B cell (primary cell): ENCODE data around the gene CERCAM. TPM values are rescaled to one million over a fixed set of nuclear protein-coding genes. Genes with fewer than 3 reads are reported as not detected.

Experiments
- ATAC-seq: fragments of 200-7000 bp; cut with Tn5 transposase; one replicate; pipeline ENCODE4 v1.10.0; 2021; ENCODE audit warnings: low read depth, mild to moderate bottlenecking, moderate number of reproducible peaks, moderate library complexity
- CTCF ChIA-PET: fragments of 350-600 bp; sonication (Branson Sonifier 250); formaldehyde crosslinking; loops from one replicate; lab custom pipeline; 2021; ENCODE audit warnings: antibody characterized with exemption, inconsistent platforms; lab: Charles Lee
- POLR2A ChIA-PET: fragments of 350-600 bp; sonication (Branson Sonifier 250); formaldehyde crosslinking; loops from one replicate; lab custom pipeline; 2021; ENCODE audit warnings: antibody characterized with exemption; lab: Charles Lee
- DNase-seq: peaks from one replicate; pipeline ENCODE4 v3.0.0; 2013
- H2AFZ ChIP-seq: 2 replicates; pipeline ENCODE4 v1.6.1; 2012; ENCODE audit warnings: mild to moderate bottlenecking, low read depth, low read length; ENCODE audit not compliant: insufficient read depth, poor library complexity, severe bottlenecking
- H3K27ac ChIP-seq, 2 donors: 1 replicate in 1 of 2; 2 replicates in 1 of 2; pipeline ENCODE4 v1.5.1; 2012 to 2013; ENCODE audit warnings: low read length in 2 of 2, mild to moderate bottlenecking in 2 of 2, moderate library complexity in 1 of 2
- H3K27me3 ChIP-seq, 4 experiments: fragments of 200-600 bp in 1 of 4; sonication (generic) in 1 of 4; replicated peaks in 1 of 4; 1 replicate in 2 of 4; 2 replicates in 2 of 4; pipeline versions ENCODE4 v1.6.1 to v1.7.0; 2013 to 2016; ENCODE audit warnings: low read length in 3 of 4, mild to moderate bottlenecking in 2 of 4, mixed read lengths in 1 of 4, moderate library complexity in 1 of 4; ENCODE audit not compliant: insufficient read depth in 4 of 4, control insufficient read depth in 3 of 4; ENCODE audit errors: control extremely low read depth in 1 of 4
- H3K36me3 ChIP-seq, 2 experiments: replicated peaks in 1 of 2; 1 replicate in 1 of 2; 2 replicates in 1 of 2; pipeline versions ENCODE4 v1.6.1 to v1.7.1; 2013; ENCODE audit warnings: low read length in 1 of 2; ENCODE audit not compliant: insufficient read depth in 2 of 2, control insufficient read depth in 1 of 2; ENCODE audit errors: control extremely low read depth in 1 of 2, extremely low read depth in 1 of 2
- H3K4me1 ChIP-seq, 2 donors: fragments of 200-600 bp in 1 of 2; sonication (generic) in 1 of 2; 1 replicate in 1 of 2; 2 replicates in 1 of 2; pipeline versions ENCODE4 v1.5.1 to v1.6.1; 2013 to 2017; ENCODE audit warnings: low read length in 2 of 2; ENCODE audit not compliant: control insufficient read depth in 2 of 2, insufficient read depth in 2 of 2
- H3K4me2 ChIP-seq: replicated peaks from 2 replicates; pipeline ENCODE3; 2012; ENCODE audit warnings: mild to moderate bottlenecking, low read depth, low read length; ENCODE audit not compliant: poor library complexity, severe bottlenecking
- H3K4me3 ChIP-seq, 5 experiments: fragments of 200-600 bp in 1 of 5; sonication (generic) in 1 of 5; 1 replicate in 3 of 5; 2 replicates in 2 of 5; pipeline versions ENCODE4 v1.5.1 to v1.7.0; 2011 to 2016; ENCODE audit warnings: low read length in 4 of 5, mild to moderate bottlenecking in 4 of 5, low read depth in 2 of 5, control low read depth in 1 of 5, moderate library complexity in 1 of 5; ENCODE audit not compliant: insufficient read depth in 1 of 5; ENCODE audit errors: control extremely low read depth in 1 of 5, extremely low read depth in 1 of 5
- H3K79me2 ChIP-seq: fragments of 200-600 bp; sonication (generic); one replicate; pipeline ENCODE4 v1.6.0; 2016; ENCODE audit warnings: low read length; ENCODE audit not compliant: control insufficient read depth, insufficient read depth
- H3K9ac ChIP-seq: fragments of 200-600 bp; sonication (generic); 2 replicates; pipeline ENCODE4 v1.6.1; 2017; ENCODE audit warnings: mild to moderate bottlenecking, low read length, moderate library complexity
- H3K9me3 ChIP-seq, 3 donors: one replicate each; pipeline versions ENCODE4 v1.6.1 to v1.7.1; 2013; ENCODE audit warnings: low read length in 2 of 3; ENCODE audit not compliant: control insufficient read depth in 2 of 3, insufficient read depth in 1 of 3; ENCODE audit errors: control extremely low read depth in 1 of 3
- H4K20me1 ChIP-seq: 2 replicates; pipeline ENCODE4 v1.6.0; 2012; ENCODE audit warnings: mild to moderate bottlenecking, low read length; ENCODE audit not compliant: insufficient read depth, control insufficient read depth, poor library complexity, severe bottlenecking
- H3K27ac Mint-ChIP-seq: one replicate; pipeline ENCODE4 v1.8.0; 2021; ENCODE audit warnings: mixed read lengths
- H3K27me3 Mint-ChIP-seq: one replicate; pipeline ENCODE4 v1.8.0; 2021; ENCODE audit warnings: mixed read lengths
- H3K4me1 Mint-ChIP-seq: one replicate; pipeline ENCODE4 v1.8.0; 2021; ENCODE audit warnings: mixed read lengths
- H3K4me3 Mint-ChIP-seq: one replicate; pipeline ENCODE4 v1.8.0; 2021; ENCODE audit warnings: mixed read lengths
- H3K9me3 Mint-ChIP-seq: one replicate; pipeline ENCODE4 v1.8.0; 2022; ENCODE audit warnings: mixed read lengths; ENCODE audit not compliant: insufficient read depth
- EZH2 ChIP-seq: IDR thresholded peaks from 2 replicates; pipeline ENCODE4 v1.6.1; 2012; ENCODE audit warnings: borderline replicate concordance, low read depth, mild to moderate bottlenecking, moderate library complexity, low read length; ENCODE audit not compliant: insufficient read depth, poor library complexity, severe bottlenecking
- WGBS: methylation state at CpG from one replicate; pipeline ENCODE4 v1.1.5; 2013; ENCODE audit warnings: missing lambda C conversion rate; ENCODE audit not compliant: insufficient coverage; 5-methylcytosine and 5-hydroxymethylcytosine counted together
- intact Hi-C: fragments of 100-400 bp; cut with micrococcal nuclease; formaldehyde crosslinking; loops from one replicate; pipeline ENCODE4 v1.10.0; 2022
- polyA plus RNA-seq: library from polyadenylated mRNA; depleted of rRNA; stranded (reverse); fragments of >200 nt; gene quantifications from 2 replicates; pipeline ENCODE4 v1.2.3, GENCODE V29; 2012
- total RNA-seq, 2 donors: library from RNA; stranded (reverse); fragments of 120-200 nt in 1 of 2; gene quantifications; 1 replicate in 1 of 2; 2 replicates in 1 of 2; pipeline versions ENCODE4 v1.2.3 to v1.2.4, GENCODE V29; 2013 to 2022
- TF ChIP-seq, protein P1 (sequence below): fragments of 200-600 bp; IDR thresholded peaks from one replicate; pipeline ENCODE4 v1.8.0; 2022; ENCODE audit warnings: antibody characterized with exemption, mild to moderate bottlenecking

CERCAM gene
- total and polyA plus RNA-seq, 2 donors (not counting 1 experiment from before 2014, with no cell fraction given), result 2.4 to 3.8 TPM

DNA sequence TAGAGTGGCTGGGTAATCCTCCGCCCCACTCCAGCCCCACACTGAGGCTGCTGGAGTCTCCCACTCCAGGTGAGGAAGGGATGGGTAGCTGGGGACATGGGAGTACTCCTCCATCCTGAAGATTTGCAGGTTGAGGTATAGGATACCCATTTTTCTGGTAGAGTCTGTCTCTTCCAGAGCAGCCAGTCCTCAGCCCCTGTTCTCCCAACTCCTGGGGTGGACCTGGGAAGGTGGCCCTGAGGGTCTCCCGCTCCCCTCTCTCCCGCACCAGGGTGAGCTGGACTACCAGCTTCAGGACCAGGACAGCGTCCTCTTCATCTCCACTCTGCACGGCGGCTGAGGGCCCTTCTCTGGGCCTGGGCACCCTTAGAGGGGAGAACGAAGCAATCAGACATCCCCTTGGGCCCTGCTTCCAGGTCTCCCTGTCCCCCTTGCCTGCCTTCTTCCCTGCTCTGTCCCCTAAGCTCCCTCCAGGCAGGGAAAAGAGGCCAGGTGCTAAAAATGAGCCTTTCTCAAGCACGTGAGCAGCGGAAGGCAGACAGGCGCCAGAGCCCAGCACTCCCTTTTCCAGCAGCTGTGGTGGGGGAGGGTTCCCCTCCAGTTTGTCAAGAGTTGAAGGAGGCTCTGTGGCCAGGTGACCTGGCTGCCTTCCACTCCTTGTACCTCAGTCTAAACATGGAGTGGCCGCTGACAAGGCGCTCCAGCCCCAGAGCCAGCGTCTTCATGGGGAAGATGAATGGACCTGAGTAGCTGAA lies 31.1 kb upstream of the CERCAM start:
- POLR2A ChIA-PET, result no interaction called here
- H3K4me3 ChIP-seq, result no peak overlapping the region
- ATAC-seq (no peak), DNase-seq (no peak)
- no peaks in the 10 kb centered on the region for H3K27me3 Mint-ChIP-seq
- H3K4me1 Mint-ChIP-seq, result no peaks in the 10 kb centered on the region
- intact Hi-C loops, result no loop called here
- H3K4me1 ChIP-seq, result no peaks in the 10 kb centered on the region
- no peaks in the 10 kb centered on the region for H3K9me3 Mint-ChIP-seq
- no peak overlapping the region for H3K9ac ChIP-seq
- H2AFZ ChIP-seq, result no peak overlapping the region
- H3K36me3 ChIP-seq, result peaks cover 1 to 61% of the 10 kb centered on the region in 2 experiments
- no peak overlapping the region for H3K27ac Mint-ChIP-seq
- H3K9me3 ChIP-seq, result no peaks in the 10 kb centered on the region
- H4K20me1 ChIP-seq, result peaks cover 17% of the 10 kb centered on the region
- no peak overlapping the region for H3K27ac ChIP-seq
- WGBS, result 97% methylated on average over 8 of the region's 13 CpGs
- CTCF ChIA-PET, result no interaction called here
- no peak overlapping the region for H3K4me3 Mint-ChIP-seq
- no peaks in the 10 kb centered on the region for H3K27me3 ChIP-seq
- TF ChIP-seq, protein P1, sequence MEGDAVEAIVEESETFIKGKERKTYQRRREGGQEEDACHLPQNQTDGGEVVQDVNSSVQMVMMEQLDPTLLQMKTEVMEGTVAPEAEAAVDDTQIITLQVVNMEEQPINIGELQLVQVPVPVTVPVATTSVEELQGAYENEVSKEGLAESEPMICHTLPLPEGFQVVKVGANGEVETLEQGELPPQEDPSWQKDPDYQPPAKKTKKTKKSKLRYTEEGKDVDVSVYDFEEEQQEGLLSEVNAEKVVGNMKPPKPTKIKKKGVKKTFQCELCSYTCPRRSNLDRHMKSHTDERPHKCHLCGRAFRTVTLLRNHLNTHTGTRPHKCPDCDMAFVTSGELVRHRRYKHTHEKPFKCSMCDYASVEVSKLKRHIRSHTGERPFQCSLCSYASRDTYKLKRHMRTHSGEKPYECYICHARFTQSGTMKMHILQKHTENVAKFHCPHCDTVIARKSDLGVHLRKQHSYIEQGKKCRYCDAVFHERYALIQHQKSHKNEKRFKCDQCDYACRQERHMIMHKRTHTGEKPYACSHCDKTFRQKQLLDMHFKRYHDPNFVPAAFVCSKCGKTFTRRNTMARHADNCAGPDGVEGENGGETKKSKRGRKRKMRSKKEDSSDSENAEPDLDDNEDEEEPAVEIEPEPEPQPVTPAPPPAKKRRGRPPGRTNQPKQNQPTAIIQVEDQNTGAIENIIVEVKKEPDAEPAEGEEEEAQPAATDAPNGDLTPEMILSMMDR, result no peak
- no peak for TF ChIP-seq EZH2
- peaks cover 6% of the 10 kb centered on the region for H3K79me2 ChIP-seq
- no peak overlapping the region for H3K4me2 ChIP-seq

DNA sequence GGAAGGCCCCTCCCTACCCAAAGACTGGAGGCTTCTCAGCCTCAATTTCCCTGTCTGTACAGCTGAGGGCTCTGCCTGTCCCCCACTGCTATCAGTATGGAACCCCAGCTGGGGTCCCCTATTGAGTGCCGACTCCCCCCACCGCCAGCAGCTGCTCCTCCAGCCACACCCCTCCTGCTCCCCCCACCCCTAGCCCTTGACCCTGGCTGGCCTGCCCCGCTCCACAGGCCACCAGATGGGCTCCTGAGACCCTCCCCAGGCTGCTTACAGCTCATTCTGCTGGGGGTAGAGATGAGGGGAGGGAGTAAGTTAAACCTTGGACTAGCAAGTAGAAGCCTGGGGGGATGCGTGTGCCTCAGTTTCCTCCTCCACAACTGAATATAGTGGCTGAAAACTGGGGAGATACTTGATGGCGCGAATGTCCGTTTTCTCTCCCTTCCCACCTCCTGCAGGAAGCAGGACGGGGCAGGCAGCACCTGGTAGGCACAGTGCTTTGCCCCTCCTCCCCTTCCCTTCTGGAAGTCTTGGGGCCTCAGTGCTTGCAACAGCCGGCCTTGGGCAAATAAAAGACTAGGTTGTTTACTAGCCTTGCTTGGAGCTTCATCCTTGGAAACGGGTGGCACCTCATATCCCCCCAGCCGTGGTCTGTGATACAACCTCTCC lies 30.4 kb upstream of the CERCAM start:
- no peaks in the 10 kb centered on the region for H3K9me3 ChIP-seq
- CTCF ChIA-PET, result interaction anchor here (1.1 kb wide), 1 partner anchor 28 kb away, joined by 3 read pairs; no protein-coding TSS in a partner anchor
- intact Hi-C loops, result no loop called here
- H3K27me3 ChIP-seq, result no peaks in the 10 kb centered on the region
- Mint-ChIP-seq H3K27ac (no peak overlapping the region), H3K4me1 (no peaks in the 10 kb centered on the region), H3K9me3 (no peaks in the 10 kb centered on the region), H3K4me3 (no peak overlapping the region), H3K27me3 (no peaks in the 10 kb centered on the region)
- no peak overlapping the region for H3K9ac ChIP-seq
- WGBS, result 100% methylated on average over 2 of the region's 11 CpGs
- ATAC-seq (no peak), DNase-seq (no peak)
- POLR2A ChIA-PET, result interaction anchor here (0.6 kb wide), 1 partner anchor 89 kb away, joined by 5 read pairs; no protein-coding TSS in a partner anchor
- no peak overlapping the region for H2AFZ ChIP-seq
- H3K4me2 ChIP-seq, result no peak overlapping the region
- H4K20me1 ChIP-seq, result peaks cover 10% of the 10 kb centered on the region
- no peak overlapping the region for H3K27ac ChIP-seq
- no peaks in the 10 kb centered on the region for H3K4me1 ChIP-seq
- H3K36me3 ChIP-seq, result peaks cover 0 to 54% of the 10 kb centered on the region in 2 experiments
- no peak overlapping the region for H3K4me3 ChIP-seq
- TF ChIP-seq, protein P1, result no peak
- no peak for TF ChIP-seq EZH2
- no peaks in the 10 kb centered on the region for H3K79me2 ChIP-seq
